HL-60/S4 (cell line): ENCODE data around the gene PYROXD2.
"Not testable (repeated sequence)": the region's sequence is repeated elsewhere in the genome, so short reads cannot be mapped to it uniquely, and the experiment has no call there.

Experiments used
- in situ Hi-C: fragments of 300-500 bp; cut with MboI; formaldehyde crosslinking; loops from 2 replicates; pipeline ENCODE4 v1.14.3; 2022; ENCODE audit warnings: low sequenced_read_pairs

Gene PYROXD2

GRCh38 chr10:98396096-98397063, 18.6 kb downstream of the PYROXD2 start:
- in situ Hi-C loops, result no loop called here

DNA sequence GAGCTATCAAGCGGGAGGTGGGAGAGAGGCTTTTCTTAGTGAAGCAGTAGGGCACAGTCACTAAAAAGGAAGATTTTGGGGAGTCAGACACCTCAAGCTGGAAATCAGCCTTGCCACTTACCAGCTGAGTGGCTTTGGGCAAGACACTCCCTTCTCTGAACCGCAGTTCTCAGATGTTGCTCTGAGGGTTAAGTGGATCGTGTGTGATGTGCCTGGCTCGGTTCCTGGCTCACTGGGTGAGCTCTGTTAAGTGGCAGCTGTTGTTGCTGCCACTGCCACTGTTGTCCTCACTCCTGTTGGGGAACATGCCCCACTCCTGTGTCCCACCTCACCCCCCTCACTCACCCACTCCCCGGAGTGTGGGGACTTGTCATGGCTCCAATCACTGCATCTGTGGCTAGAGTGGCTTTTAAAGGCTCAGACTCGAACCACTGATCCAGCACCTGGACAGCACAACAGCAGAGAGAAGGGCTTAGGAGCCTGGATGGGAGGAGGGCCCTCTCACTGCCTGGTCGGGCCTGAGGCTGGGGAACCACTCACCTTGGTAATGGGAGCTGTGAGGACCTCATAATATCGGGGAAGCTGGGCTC, 20.0 kb downstream of the PYROXD2 start:
- in situ Hi-C loops, result no loop called here

DNA sequence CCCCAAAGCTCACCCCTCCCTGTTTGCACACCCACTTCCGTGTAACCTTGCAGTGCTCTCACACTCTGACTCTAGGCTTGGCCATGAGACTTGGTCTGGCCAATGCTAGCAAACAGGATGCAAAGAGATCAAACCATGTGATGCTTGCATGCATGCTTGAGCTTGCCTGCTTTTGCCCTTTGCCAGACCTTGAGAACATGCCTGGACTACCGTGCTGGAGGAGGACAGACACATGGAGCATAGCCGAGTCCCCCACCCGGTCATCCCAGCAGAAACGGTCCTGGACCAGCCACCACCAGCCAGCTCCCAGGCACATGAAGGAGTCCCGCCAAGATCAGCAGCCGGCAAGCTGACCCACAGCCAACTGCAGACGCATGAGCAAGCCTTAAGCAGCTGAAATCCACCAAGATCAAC, 23.4 kb downstream of the PYROXD2 start:
- in situ Hi-C loops, result no loop called here

GRCh38 chr10:98391065-98391464, 23.9 kb downstream of the PYROXD2 start:
- in situ Hi-C loops, result no loop called here

DNA sequence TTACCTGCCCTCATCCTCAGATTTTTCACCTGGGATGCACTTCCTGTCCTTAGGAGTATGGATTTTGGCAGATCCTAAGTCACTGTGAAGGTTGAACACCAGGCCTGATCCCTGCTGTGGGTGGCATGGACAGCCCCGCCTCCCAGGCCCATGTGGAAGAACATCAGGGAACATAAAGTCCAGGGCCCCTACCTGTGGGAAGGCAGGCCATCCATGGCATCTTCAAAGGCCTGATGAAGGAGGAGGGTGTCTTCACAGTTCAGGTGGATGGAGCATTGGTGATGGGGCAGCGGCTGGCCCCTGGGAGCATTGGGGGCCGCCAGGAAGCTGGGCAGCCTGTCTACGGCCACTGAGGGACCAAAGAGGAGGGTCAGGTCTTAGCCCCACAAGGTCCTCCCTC, 24.6 kb downstream of the PYROXD2 start:
- in situ Hi-C loops, result no loop called here

DNA sequence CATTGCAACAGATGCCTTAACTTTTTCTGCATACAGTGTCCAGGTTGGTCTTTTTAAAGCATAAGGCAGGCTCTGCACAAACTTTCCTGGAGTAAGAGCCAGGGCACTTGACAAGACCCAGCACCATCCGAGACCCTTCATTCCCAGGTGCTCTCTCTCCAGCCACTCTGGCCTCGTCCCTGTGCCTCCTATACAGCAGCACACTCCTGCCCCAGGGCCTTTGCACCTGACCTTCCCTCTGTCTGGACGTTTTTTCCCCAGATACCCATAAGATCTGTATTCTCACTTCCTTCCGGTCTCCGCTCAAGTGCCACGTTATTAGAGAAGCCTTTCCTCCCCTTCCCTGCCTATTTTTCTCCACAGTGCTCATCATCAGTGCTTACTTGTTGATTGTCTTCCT, 25.6 kb downstream of the PYROXD2 start:
- in situ Hi-C loops, result no loop called here

DNA sequence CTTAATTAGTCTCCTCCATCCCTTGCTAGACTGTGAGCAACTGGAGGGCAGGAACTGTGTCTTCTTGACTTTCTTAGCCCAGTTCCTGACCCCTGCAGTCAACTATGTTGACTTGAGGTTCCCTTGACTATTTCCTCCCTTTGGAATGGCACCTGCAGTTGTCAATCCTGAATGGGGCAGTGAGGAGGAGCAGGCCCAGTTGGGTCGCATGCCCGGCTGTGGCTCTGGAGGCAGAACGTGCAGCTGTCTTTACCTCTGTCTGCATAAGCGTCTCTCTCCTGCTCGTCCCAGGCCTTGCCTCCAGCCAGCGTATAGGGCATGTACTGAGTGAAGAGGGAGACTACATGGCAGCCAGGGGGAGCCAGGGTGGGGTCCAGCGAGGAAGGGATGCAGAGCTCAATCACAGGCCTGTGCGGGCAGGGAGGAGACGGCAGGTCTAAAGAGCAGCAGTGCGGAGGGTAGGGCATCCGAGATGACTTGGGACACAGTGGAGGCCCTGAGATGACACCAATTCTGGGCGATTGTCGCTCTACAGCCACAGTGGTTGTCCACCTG, 26.8 kb downstream of the PYROXD2 start:
- in situ Hi-C loops, result no loop called here

DNA sequence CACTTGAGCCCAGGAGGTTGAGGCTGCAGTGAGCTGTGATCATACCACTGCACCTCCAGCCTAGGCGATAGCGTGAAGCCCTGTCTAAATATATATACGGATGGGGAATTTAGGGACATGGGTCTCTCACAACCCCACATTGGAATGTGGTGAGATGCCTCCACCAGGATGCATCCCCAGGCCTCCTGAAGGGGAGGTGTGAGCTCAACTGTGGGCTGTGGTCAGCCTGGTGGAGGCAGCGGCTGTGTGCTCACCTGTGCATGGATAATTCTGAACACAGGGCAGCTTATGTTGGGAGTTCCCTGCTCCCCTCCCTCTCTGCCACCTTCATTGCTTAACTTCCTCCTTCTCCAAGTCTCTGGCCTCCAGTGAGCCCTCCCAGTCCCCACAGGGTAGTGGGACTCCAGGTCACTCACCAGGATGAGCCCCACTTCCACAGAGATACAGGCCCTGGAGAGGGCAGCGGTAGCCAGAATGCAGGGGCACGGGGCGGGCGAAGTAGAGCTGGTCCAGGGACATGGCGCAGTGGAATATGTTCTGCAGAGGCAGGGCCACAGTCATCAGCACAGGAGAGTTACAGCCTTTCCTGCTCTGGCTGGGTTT, 30.4 kb downstream of the PYROXD2 start:
- in situ Hi-C loops, result no loop called here

GRCh38 chr10:98383869-98384268, 31.1 kb downstream of the PYROXD2 start:
- in situ Hi-C loops, result no loop called here

- in situ Hi-C loops, result not testable (repeated sequence)
Observed at GRCh38 chr10:98383134-98383667, 31.8 kb downstream of the PYROXD2 start.

DNA sequence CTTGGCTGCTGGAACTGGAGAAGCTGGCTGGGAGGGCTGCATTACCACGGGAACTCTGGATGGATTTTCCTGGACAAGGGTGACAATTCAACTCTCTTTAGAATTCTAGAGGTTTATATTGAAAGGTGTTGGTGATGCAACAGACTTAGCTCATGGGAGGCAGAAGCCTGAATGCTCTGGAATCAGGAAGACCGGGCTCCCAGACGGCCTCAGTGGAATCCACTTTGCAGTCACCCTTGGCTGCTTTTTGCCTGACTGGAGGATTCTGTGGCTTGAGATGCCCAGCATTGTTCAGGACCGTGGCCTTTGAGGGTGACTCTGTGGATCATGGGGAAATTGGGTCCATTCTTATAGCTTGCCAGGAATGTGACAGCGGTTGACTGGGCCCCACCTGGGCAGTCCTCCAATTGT, 32.3 kb downstream of the PYROXD2 start:
- in situ Hi-C loops, result no loop called here

- in situ Hi-C loops, result no loop called here
Observed at GRCh38 chr10:98380493-98381339, 34.3 kb downstream of the PYROXD2 start.

DNA sequence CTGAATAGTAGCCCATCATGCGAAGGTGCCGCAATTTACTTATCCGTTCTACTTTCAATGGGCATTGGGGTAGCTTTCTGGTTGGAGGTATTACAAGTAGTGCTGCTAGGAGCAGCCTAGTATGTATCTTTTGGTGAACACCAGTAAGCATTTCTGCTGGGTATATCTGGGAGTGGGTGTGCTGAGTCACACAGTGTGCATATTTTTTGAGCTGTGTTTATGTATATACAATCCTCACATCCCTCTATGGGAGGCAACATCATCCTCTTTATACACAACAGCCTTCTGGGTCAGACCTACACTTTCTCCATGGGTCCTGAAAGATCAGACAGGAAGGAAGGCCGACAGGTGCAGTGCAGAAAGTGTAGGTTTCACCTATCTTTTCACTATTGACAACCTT, 36.3 kb downstream of the PYROXD2 start:
- in situ Hi-C loops, result no loop called here

DNA sequence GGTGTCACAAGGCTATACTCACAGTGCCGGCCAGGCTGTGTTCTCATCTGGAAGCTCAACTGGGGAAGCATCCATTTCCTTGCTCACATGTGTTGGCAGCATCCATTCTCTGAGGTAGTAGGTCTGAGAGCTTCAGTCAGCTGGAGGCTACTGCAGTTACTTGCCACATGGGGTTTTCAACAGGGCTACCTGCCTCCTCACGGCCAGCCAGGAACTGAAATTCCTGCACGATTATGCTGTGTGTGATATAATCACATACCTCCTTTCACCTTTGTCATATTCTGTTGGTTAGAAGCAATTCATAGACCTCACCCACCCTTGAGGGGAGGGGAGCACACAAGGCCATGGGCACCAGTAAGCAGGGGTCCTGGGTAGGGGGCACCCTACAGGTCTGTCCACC, 37.4 kb downstream of the PYROXD2 start:
- in situ Hi-C loops, result no loop called here

- in situ Hi-C loops, result no loop called here
Observed at GRCh38 chr10:98377001-98377400, 38.0 kb downstream of the PYROXD2 start.

GRCh38 chr10:98376485-98376884, 38.5 kb downstream of the PYROXD2 start:
- in situ Hi-C loops, result no loop called here

DNA sequence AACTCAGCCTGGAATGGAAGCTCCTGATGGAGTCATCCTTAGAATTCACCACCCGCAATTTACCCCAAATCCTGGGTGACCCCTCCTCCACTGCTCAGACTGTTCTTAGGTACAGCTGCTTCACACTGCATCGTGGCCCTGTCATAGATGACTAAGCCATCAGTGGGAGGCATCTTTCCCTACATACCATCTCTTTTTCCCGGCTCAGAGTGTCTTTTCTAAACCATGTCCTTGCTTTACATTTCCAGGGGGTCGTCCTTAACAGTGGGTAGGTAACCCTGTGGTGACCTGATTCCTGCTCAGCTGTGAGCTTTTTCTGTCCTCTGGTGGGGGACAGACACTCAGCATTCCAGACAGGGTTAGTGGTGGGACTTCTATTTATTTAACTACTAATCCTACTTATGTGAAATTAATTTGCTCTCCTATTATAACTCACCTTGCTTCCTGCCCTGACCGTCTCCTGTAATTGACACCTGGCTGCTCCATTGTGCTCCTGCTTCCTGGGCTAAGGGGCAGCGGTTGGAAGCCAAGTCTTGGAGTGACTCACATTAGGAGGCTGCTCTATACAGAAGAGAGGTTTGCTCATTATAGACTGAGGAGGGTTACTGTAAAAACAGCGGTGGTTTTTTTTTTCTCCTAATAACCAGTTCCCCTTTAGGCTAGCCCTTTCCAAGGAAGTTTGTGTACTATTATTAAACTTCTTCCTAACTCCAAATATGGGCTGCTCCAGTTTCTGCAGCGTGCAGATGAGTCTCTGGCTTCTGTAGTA, 40.6 kb downstream of the PYROXD2 start:
- in situ Hi-C loops, result no loop called here

- in situ Hi-C loops, result no loop called here
Observed at GRCh38 chr10:98373260-98374040, 41.5 kb downstream of the PYROXD2 start.
